Measurements from ENCODE around the gene GZMH.

DNA sequence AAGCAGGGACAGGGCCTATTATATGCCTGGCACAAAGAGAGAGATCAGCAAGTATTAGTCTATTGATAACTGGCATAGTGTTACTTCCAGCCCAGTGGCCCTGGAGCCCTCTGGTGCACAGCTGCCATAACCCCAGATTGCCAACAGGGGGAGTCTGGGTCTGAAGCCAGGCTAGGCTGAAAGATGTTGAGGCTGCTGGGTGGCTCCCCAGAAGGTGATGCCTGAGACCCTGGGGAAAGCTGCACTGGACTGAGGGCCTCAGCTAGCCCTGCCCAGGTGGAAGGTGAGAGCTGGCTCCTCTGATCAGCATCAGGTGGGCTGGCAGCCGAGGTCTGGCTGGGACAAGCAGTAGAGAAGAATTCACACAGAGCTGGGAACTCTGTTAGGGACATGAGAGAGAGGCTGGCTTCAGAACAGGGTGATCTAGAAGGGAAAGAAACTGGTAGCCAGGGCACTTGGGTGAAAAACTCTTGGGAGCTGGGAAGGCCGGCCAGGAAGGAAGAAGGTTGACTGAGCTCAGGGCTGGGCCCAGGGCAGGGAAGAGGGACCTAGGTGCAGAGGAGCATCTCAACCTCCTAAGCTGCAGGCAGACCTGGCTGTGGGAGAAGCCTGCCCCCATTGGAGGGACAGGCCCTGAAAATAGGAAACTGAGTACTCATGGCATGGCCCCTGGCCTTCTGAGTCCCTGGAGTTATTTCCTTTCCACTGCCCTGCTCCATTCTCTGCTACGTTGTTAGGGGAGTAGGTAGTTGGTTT is 3.9 kb downstream of the GZMH start:
- TF ChIP-seq POLR2A (IDR thresholded peaks at IDR 0.05; ENCODE audit: extremely low read depth, insufficient read length), result no peak
- TF ChIP-seq, protein P1, sequence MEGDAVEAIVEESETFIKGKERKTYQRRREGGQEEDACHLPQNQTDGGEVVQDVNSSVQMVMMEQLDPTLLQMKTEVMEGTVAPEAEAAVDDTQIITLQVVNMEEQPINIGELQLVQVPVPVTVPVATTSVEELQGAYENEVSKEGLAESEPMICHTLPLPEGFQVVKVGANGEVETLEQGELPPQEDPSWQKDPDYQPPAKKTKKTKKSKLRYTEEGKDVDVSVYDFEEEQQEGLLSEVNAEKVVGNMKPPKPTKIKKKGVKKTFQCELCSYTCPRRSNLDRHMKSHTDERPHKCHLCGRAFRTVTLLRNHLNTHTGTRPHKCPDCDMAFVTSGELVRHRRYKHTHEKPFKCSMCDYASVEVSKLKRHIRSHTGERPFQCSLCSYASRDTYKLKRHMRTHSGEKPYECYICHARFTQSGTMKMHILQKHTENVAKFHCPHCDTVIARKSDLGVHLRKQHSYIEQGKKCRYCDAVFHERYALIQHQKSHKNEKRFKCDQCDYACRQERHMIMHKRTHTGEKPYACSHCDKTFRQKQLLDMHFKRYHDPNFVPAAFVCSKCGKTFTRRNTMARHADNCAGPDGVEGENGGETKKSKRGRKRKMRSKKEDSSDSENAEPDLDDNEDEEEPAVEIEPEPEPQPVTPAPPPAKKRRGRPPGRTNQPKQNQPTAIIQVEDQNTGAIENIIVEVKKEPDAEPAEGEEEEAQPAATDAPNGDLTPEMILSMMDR (IDR thresholded peaks at IDR 0.05; ENCODE audit: low read depth, low read length), result peak; percentile 89

Measured in NB4 (cell line).